Epithelial cell of proximal tubule (primary cell): Measurements from ENCODE around the gene INVS. TPM values are rescaled to one million over a fixed set of nuclear protein-coding genes. Genes with fewer than 3 reads are reported as not detected.

Source experiments
- DNase-seq: peaks from one replicate; pipeline ENCODE4 v3.0.0-alpha.2; 2011; ENCODE audit warnings: low read depth
- H3K4me3 ChIP-seq: 2 replicates; pipeline ENCODE4 v1.5.1; 2011; ENCODE audit warnings: low read depth, mild to moderate bottlenecking, low read length
- CTCF ChIP-seq: conservative IDR thresholded peaks from 2 replicates; pipeline ENCODE4 v1.5.1; 2012; ENCODE audit warnings: low read depth, mild to moderate bottlenecking, low read length
- total RNA-seq: library from RNA; depleted of rRNA; stranded (reverse); fragments of >200 nt; gene quantifications from 2 replicates; pipeline ENCODE4 v1.2.3, GENCODE V29; 2015

INVS gene
- total RNA-seq, 1 donor from 2014 or later: 9.1 TPM

GRCh38 chr9:100120286-100120685 lies 21.2 kb downstream of the INVS start:
- DNase-seq: no peak
- no peak for TF ChIP-seq CTCF

GRCh38 chr9:100125236-100125635 lies 26.2 kb downstream of the INVS start:
- H3K4me3 ChIP-seq: no peak overlapping the region
- no peak for DNase-seq
- no peak for TF ChIP-seq CTCF

More at GRCh38 chr9:100120286-100120685, 21.2 kb downstream of the INVS start:
- no peak overlapping the region for H3K4me3 ChIP-seq

GRCh38 chr9:100125910-100126309 lies 26.9 kb downstream of the INVS start:
- no peak for DNase-seq
- TF ChIP-seq CTCF: no peak
- H3K4me3 ChIP-seq: no peak overlapping the region

GRCh38 chr9:100126423-100126822 lies 27.4 kb downstream of the INVS start:
- TF ChIP-seq CTCF: no peak
- H3K4me3 ChIP-seq: no peak overlapping the region
- DNase-seq: no peak

GRCh38 chr9:100129772-100130171 lies 30.7 kb downstream of the INVS start:
- no peak overlapping the region for H3K4me3 ChIP-seq

GRCh38 chr9:100131216-100131615 lies 32.2 kb downstream of the INVS start:
- no peak for TF ChIP-seq CTCF
- H3K4me3 ChIP-seq: no peak overlapping the region
- no peak for DNase-seq

More at GRCh38 chr9:100129772-100130171, 30.7 kb downstream of the INVS start:
- DNase-seq: no peak
- TF ChIP-seq CTCF: no peak

GRCh38 chr9:100131875-100132430 lies 32.9 kb downstream of the INVS start:
- no peak for TF ChIP-seq CTCF
- no peak overlapping the region for H3K4me3 ChIP-seq
- no peak for DNase-seq
